Suprapubic skin (tissue), 4 donors: Measurements from ENCODE around the gene KCP. TPM values are rescaled to one million over a fixed set of nuclear protein-coding genes. Genes with fewer than 3 reads are reported as not detected.

ENCODE experiments used
- DNase-seq, 2 donors: peaks; one replicate each; pipeline ENCODE4 v3.0.0-alpha.2; 2019; ENCODE audit warnings: low spot score in 2 of 2
- H3K27ac ChIP-seq: fragments of 200-600 bp; sonication (generic); one replicate; pipeline ENCODE4 v1.5.1; 2019
- H3K27me3 ChIP-seq: fragments of 200-600 bp; sonication (generic); one replicate; pipeline ENCODE4 v1.5.1; 2019
- H3K36me3 ChIP-seq: fragments of 200-600 bp; sonication (generic); one replicate; pipeline ENCODE4 v1.5.1; 2019
- H3K4me1 ChIP-seq: fragments of 200-600 bp; sonication (generic); one replicate; pipeline ENCODE4 v1.5.1; 2019
- H3K4me3 ChIP-seq: fragments of 200-600 bp; sonication (generic); one replicate; pipeline ENCODE4 v1.5.1; 2019; ENCODE audit warnings: mild to moderate bottlenecking
- H3K9me3 ChIP-seq: fragments of 200-600 bp; sonication (generic); one replicate; pipeline ENCODE4 v1.5.1; 2019
- EP300 ChIP-seq: sonication (generic); formaldehyde crosslinking; IDR thresholded peaks from one replicate; pipeline ENCODE4 v1.6.1; 2017; ENCODE audit warnings: antibody characterized with exemption
- POLR2A ChIP-seq, 2 donors: fragments of 450-650 bp; IDR thresholded peaks; one replicate each; pipeline ENCODE4 v1.6.1; 2017; ENCODE audit warnings: antibody characterized with exemption in 2 of 2, mild to moderate bottlenecking in 2 of 2, moderate library complexity in 2 of 2
- POLR2AphosphoS5 ChIP-seq, 3 donors: sonication (generic); formaldehyde crosslinking; IDR thresholded peaks; one replicate each; pipeline ENCODE4 v1.6.1; 2017; ENCODE audit warnings: antibody characterized with exemption in 3 of 3
- WGBS: methylation state at CpG from one replicate; pipeline ENCODE4 v1.1.5; 2018; 5-methylcytosine and 5-hydroxymethylcytosine counted together
- total RNA-seq, 4 donors: library from RNA; depleted of rRNA; stranded (reverse); fragments of >200 nt; gene quantifications; one replicate each; pipeline ENCODE4 v1.1.0, GENCODE V29; 2016
- TF ChIP-seq, protein P1 (sequence below), 2 donors: fragments of 200-600 bp in 1 of 2; fragments of 450-650 bp in 1 of 2; sonication (generic) in 1 of 2; IDR thresholded peaks; one replicate each; pipeline ENCODE4 v1.5.1; 2016 to 2019; ENCODE audit warnings: antibody characterized with exemption in 2 of 2, mild to moderate bottlenecking in 1 of 2, moderate library complexity in 1 of 2

The KCP gene
- total RNA-seq, 4 donors from 2014 or later: 0.17 to 0.57 (median 0.36) TPM

DNA sequence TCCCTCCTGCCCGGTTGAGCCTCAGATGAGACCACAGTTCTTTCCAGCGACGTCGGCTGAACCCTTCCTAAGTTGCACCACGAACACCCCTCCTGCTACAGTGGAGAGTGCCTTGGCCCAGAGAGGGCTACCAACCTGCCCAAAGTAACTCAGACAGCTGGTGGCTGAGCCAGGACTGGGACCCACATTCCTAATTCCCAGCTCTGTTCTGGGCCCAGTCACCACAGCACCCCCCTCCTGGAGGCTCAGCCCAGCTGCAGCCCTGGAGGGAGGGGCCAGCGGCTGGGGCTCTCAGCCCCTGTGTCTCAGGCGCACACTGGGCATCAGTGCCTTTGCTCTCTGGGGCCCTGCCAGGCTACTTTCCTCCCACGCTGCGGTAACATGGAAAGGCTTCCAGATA lies 37.3 kb downstream of the KCP start:
- WGBS: 79% methylated on average over 6 of the region's 9 CpGs
- TF ChIP-seq, protein P1, sequence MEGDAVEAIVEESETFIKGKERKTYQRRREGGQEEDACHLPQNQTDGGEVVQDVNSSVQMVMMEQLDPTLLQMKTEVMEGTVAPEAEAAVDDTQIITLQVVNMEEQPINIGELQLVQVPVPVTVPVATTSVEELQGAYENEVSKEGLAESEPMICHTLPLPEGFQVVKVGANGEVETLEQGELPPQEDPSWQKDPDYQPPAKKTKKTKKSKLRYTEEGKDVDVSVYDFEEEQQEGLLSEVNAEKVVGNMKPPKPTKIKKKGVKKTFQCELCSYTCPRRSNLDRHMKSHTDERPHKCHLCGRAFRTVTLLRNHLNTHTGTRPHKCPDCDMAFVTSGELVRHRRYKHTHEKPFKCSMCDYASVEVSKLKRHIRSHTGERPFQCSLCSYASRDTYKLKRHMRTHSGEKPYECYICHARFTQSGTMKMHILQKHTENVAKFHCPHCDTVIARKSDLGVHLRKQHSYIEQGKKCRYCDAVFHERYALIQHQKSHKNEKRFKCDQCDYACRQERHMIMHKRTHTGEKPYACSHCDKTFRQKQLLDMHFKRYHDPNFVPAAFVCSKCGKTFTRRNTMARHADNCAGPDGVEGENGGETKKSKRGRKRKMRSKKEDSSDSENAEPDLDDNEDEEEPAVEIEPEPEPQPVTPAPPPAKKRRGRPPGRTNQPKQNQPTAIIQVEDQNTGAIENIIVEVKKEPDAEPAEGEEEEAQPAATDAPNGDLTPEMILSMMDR (IDR thresholded peaks at IDR 0.05): no peak
- Histone ChIP-seq H3K27ac (no peak overlapping the region), H3K36me3 (no peaks in the 10 kb centered on the region), H3K9me3 (no peaks in the 10 kb centered on the region), H3K4me3 (no peak overlapping the region), H3K4me1 (peaks cover 19% of the 10 kb centered on the region), H3K27me3 (no peaks in the 10 kb centered on the region)
- DNase-seq: no peak

DNA sequence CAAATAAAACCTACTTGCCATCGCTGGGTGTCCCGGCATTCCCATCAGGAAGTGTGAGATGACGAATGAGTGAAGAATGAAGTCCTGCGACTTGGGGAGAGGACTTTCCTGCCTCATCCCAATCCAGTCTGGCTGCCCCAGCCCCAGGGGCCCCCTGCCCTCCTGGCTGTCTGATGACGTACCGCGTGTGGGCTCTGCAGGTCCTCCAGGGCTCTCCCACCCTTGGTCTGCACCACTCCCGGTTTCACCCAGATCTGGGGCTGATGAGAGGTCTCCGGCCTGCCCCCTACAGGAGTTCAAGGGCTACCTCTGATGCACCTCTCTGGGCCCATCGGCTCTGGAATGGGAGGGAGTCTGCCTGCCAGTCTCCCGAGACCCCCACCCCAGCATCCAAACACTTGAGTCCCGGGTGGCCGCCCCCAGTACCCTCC lies 38.1 kb downstream of the KCP start:
- peak in 1 of 2 donors; percentile 70 for DNase-seq
- peaks cover 23% of the 10 kb centered on the region for H3K4me1 ChIP-seq
- H3K27me3 ChIP-seq: no peaks in the 10 kb centered on the region
- no peaks in the 10 kb centered on the region for H3K9me3 ChIP-seq
- WGBS: 66% methylated on average over 10 of the region's 13 CpGs
- no peak overlapping the region for H3K27ac ChIP-seq
- TF ChIP-seq, protein P1 (IDR thresholded peaks at IDR 0.05): no peak
- no peak for TF ChIP-seq POLR2A (IDR thresholded peaks at IDR 0.05)
- TF ChIP-seq POLR2AphosphoS5 (IDR thresholded peaks at IDR 0.05): no peak
- no peak overlapping the region for H3K4me3 ChIP-seq
- H3K36me3 ChIP-seq: no peaks in the 10 kb centered on the region

DNA sequence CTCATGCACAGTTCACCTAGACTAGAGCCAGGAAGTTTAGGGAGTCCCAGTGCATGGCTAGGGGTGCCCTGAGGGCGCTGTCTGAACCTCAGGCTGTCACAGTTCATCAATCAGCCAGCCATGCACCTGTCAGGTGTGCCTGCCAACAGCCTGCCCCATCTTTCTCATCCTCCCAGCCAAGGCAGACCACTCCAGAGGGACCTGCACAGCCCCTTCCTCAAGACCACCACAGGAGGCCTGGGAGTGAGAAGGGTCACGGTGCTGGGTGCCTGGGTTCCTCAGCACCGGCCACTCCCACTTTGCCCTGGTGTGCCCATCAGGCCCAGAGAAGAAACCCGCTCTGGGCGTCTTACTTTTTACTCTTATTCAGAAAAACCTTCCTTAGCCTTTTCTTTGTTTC lies 39.5 kb downstream of the KCP start:
- 88% methylated on average over 4 of the region's 5 CpGs for WGBS
- H3K27me3 ChIP-seq: no peaks in the 10 kb centered on the region
- H3K36me3 ChIP-seq: peaks cover 7% of the 10 kb centered on the region
- no peak for DNase-seq
- TF ChIP-seq POLR2A (IDR thresholded peaks at IDR 0.05) (no peak), EP300 (no peak), POLR2AphosphoS5 (IDR thresholded peaks at IDR 0.05) (no peak)
- TF ChIP-seq, protein P1 (IDR thresholded peaks at IDR 0.05): no peak
- no peaks in the 10 kb centered on the region for H3K9me3 ChIP-seq
- H3K4me1 ChIP-seq: peaks cover 23% of the 10 kb centered on the region
- H3K4me3 ChIP-seq: no peak overlapping the region
- no peak overlapping the region for H3K27ac ChIP-seq

DNA sequence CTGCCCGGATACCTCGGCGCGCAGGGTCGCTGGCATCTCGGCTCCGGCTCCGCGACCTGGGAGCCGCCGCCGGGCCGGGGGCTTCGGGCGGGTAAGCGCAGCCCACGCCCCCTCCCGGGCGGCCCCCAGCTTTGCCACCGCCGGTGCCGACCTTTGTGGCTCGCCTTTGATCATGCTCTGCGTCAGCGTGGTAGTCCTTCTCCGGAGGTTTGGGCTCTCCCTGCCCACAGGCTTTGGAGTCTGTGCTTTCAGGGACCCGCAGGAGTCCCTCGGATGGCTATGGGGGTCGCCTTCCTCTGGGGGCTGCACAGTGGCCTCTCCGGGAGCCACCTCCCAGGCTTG lies 40.6 kb downstream of the KCP start:
- TF ChIP-seq POLR2AphosphoS5 (IDR thresholded peaks at IDR 0.05): no peak
- TF ChIP-seq EP300: no peak
- TF ChIP-seq, protein P1 (IDR thresholded peaks at IDR 0.05): no peak
- TF ChIP-seq POLR2A (IDR thresholded peaks at IDR 0.05): no peak
- WGBS: no CpG with 5 or more reads among the region's 30 CpGs

DNA sequence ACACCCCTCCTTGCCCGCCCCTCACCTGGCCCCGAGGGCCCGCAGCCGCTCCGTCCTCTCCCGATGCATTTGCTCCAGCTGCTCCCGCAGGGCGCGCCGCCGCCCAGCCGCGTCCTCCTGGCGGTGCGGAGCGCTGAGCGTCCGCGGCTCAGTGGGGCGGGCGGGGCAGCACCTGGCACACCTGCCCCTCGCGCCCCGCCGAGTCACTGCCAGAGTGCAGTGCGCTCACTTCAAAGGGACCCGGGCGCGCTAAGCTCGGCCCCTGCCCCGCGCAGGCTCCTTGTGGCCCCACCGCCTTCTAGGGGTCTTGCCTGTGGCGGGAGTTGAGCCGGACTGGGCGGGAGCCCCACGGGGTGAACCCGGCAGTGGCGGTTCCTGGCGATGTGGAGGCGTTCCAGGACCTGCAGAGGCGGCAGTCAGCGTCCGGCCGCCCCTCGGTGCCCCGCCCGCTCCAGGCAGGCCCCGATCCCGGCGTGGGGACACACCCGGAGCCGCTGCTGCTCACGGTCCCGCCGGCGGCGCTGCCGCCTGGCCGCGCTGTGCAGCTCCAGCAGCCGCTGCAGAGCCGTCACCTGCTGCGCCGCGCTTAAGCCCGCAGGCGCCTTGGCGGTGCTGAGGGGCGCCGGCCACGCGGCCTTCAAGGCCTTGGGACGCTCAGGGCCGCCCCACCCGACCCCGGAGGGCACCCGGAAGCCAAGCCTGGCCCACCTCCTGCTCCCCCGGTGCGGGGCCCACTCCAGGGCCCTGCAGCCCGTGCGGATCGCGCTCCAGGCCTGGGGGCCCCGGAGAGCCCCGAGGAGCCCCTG lies 41.2 kb downstream of the KCP start:
- Histone ChIP-seq H3K27ac (no peak overlapping the region), H3K27me3 (no peaks in the 10 kb centered on the region), H3K36me3 (peaks cover 18% of the 10 kb centered on the region), H3K4me3 (peak overlapping the region; percentile 73), H3K9me3 (no peaks in the 10 kb centered on the region), H3K4me1 (peaks cover 23% of the 10 kb centered on the region)
- WGBS: 2% methylated on average over 11 of the region's 86 CpGs
- no peak for TF ChIP-seq POLR2A (IDR thresholded peaks at IDR 0.05)
- no peak for TF ChIP-seq POLR2AphosphoS5 (IDR thresholded peaks at IDR 0.05)
- TF ChIP-seq EP300: no peak
- TF ChIP-seq, protein P1 (IDR thresholded peaks at IDR 0.05): peak in 1 of 2 donors; percentile 25
- no peak for DNase-seq

More for the DNA sequence above, 40.6 kb downstream of the KCP start:
- Histone ChIP-seq H3K36me3 (peaks cover 18% of the 10 kb centered on the region), H3K27ac (no peak overlapping the region), H3K4me3 (peak overlapping the region; percentile 73), H3K9me3 (no peaks in the 10 kb centered on the region), H3K4me1 (peaks cover 23% of the 10 kb centered on the region), H3K27me3 (no peaks in the 10 kb centered on the region)
- DNase-seq: no peak
